Lung (tissue), 12 donors: Measurements from ENCODE around the gene NXN. TPM values are rescaled to one million over a fixed set of nuclear protein-coding genes. Genes with fewer than 3 reads are reported as not detected.

Source experiments
- ATAC-seq: fragments of 200-7000 bp; cut with Tn5 transposase; one replicate; pipeline ENCODE4 v1.9.1; 2020; ENCODE audit warnings: moderate number of reproducible peaks; ENCODE audit not compliant: insufficient read depth, low FRiP score
- DNase-seq, 3 donors: peaks; one replicate each; pipeline ENCODE4 v3.0.0-alpha.2; 2013 to 2017
- H3K27ac ChIP-seq, 2 donors: one replicate each; pipeline ENCODE4 v1.5.1; 2013; ENCODE audit warnings: mild to moderate bottlenecking in 2 of 2, moderate library complexity in 2 of 2, control low read depth in 1 of 2, inconsistent platforms in 1 of 2, low read depth in 1 of 2, low read length in 1 of 2
- H3K27me3 ChIP-seq, 3 donors: one replicate each; pipeline ENCODE4 v1.5.1; 2013; ENCODE audit warnings: low read length in 2 of 3; ENCODE audit not compliant: control insufficient read depth in 3 of 3, insufficient read depth in 3 of 3
- H3K36me3 ChIP-seq, 4 donors: one replicate each; pipeline ENCODE4 v1.5.1; 2013; ENCODE audit warnings: low read length in 4 of 4, mild to moderate bottlenecking in 1 of 4, moderate library complexity in 1 of 4; ENCODE audit not compliant: control insufficient read depth in 4 of 4, insufficient read depth in 4 of 4
- H3K4me1 ChIP-seq, 5 donors: one replicate each; pipeline ENCODE4 v1.5.1; 2013; ENCODE audit warnings: low read length in 5 of 5, mild to moderate bottlenecking in 2 of 5, moderate library complexity in 1 of 5; ENCODE audit not compliant: control insufficient read depth in 5 of 5, insufficient read depth in 5 of 5
- H3K4me3 ChIP-seq: one replicate; pipeline ENCODE4 v1.5.1; 2013; ENCODE audit warnings: mild to moderate bottlenecking, control low read depth, moderate library complexity
- H3K9ac ChIP-seq, 2 donors: one replicate each; pipeline ENCODE4 v1.5.1; 2013; ENCODE audit warnings: low read length in 2 of 2, control low read depth in 1 of 2; ENCODE audit not compliant: insufficient read depth in 1 of 2
- H3K9me3 ChIP-seq, 4 donors: one replicate each; pipeline ENCODE4 v1.5.1; 2013; ENCODE audit warnings: low read length in 3 of 4, mild to moderate bottlenecking in 1 of 4, moderate library complexity in 1 of 4; ENCODE audit not compliant: control insufficient read depth in 4 of 4, insufficient read depth in 3 of 4
- CTCF ChIP-seq: IDR thresholded peaks from 2 replicates; pipeline ENCODE4 v1.5.1; 2012; ENCODE audit warnings: mild to moderate bottlenecking; ENCODE audit errors: control extremely low read depth, extremely low read depth
- WGBS, 2 donors: extraction: QIAGEN DNeasy Blood & Tissue Kit; methylation state at CpG; one replicate each; pipeline ENCODE4 v1.1.7; 2013; 5-methylcytosine and 5-hydroxymethylcytosine counted together
- polyA plus RNA-seq, 2 donors: library from polyadenylated mRNA; stranded (reverse); fragments of 200-250 nt; gene quantifications; one replicate each; pipeline ENCODE4 v1.2.1, GENCODE V29; 2013
- total RNA-seq, 2 donors: library from RNA; depleted of rRNA in 1 of 2; stranded (reverse); fragments of >200 nt in 1 of 2; gene quantifications; one replicate each; pipeline ENCODE4 v1.2.1, GENCODE V29; 2014 to 2021
- donor health status: control.
- donor health status: control.
- donor health status: Bipolar disorder and iron deficiency.
- donor health status: healthy.
- donor health status: DM: yes; HTN: yes; CAD: no.

NXN gene
- total and polyA plus RNA-seq, 4 donors = 17.6 to 57.7 (median 39.9) TPM

- H3K27me3 ChIP-seq = no peaks in the 10 kb centered on the region
- 88 to 91% methylated on average over 11 of the region's 11 CpGs for WGBS, 2 donors
- DNase-seq (no peak), ATAC-seq (no peak)
- TF ChIP-seq CTCF = no peak
- H3K36me3 ChIP-seq = no peaks in the 10 kb centered on the region
- no peak overlapping the region for H3K27ac ChIP-seq
- no peak overlapping the region for H3K4me3 ChIP-seq
- H3K9ac ChIP-seq = no peak overlapping the region
- H3K9me3 ChIP-seq = no peaks in the 10 kb centered on the region
- no peaks in the 10 kb centered on the region for H3K4me1 ChIP-seq
These were observed 9.0 kb upstream of the NXN start for GRCh38 chr17:988561-988960.

- no peaks in the 10 kb centered on the region for H3K36me3 ChIP-seq
- H3K9me3 ChIP-seq = no peaks in the 10 kb centered on the region
- TF ChIP-seq CTCF = no peak
- 94 to 95% methylated on average over 15 of the region's 15 CpGs for WGBS, 2 donors
- H3K4me1 ChIP-seq = no peaks in the 10 kb centered on the region
- no peak for ATAC-seq
- H3K27me3 ChIP-seq = no peaks in the 10 kb centered on the region
- no peak overlapping the region for H3K27ac ChIP-seq
- no peak for DNase-seq
- H3K4me3 ChIP-seq = no peak overlapping the region
- H3K9ac ChIP-seq = no peak overlapping the region
These were observed 8.4 kb upstream of the NXN start for GRCh38 chr17:987931-988330.

- ATAC-seq = peak; percentile 19
- H3K9me3 ChIP-seq = no peaks in the 10 kb centered on the region
- H3K27ac ChIP-seq = no peak overlapping the region
- 90% methylated on average over 6 of the region's 6 CpGs for WGBS, 2 donors
- no peak for TF ChIP-seq CTCF
- H3K4me3 ChIP-seq = no peak overlapping the region
- no peaks in the 10 kb centered on the region for H3K27me3 ChIP-seq
- DNase-seq = no peak
- no peak overlapping the region for H3K9ac ChIP-seq
- no peaks in the 10 kb centered on the region for H3K36me3 ChIP-seq
- no peaks in the 10 kb centered on the region for H3K4me1 ChIP-seq
These were observed 6.8 kb upstream of the NXN start for GRCh38 chr17:986322-986929.

GRCh38 chr17:983921-984320 is 4.3 kb upstream of the NXN start:
- Histone ChIP-seq H3K4me1 (peaks cover 0 to 5% (median 0%) of the 10 kb centered on the region in 5 donors), H3K27ac (no peak overlapping the region), H3K4me3 (no peak overlapping the region), H3K27me3 (no peaks in the 10 kb centered on the region), H3K9ac (no peak overlapping the region), H3K36me3 (no peaks in the 10 kb centered on the region), H3K9me3 (no peaks in the 10 kb centered on the region)
- no peak for ATAC-seq
- peak in 1 of 3 donors; percentile 28 for DNase-seq
- no peak for TF ChIP-seq CTCF
- 74 to 81% methylated on average over 3 of the region's 3 CpGs for WGBS, 2 donors
